22Rv1 (cell line): ENCODE results near the gene CACNB4.

Experiments
- H3K27ac ChIP-seq: fragments of 450-650 bp; 2 replicates; pipeline ENCODE4 v1.5.1; 2017
- ZFX ChIP-seq: fragments of 450-650 bp; IDR thresholded peaks from 2 replicates; pipeline ENCODE4 v1.6.1; 2017; ENCODE audit warnings: antibody characterized with exemption, borderline replicate concordance
- TF ChIP-seq, protein P1 (sequence below): fragments of 450-650 bp; IDR thresholded peaks from 2 replicates; pipeline ENCODE4 v1.5.1; 2017; ENCODE audit warnings: mild to moderate bottlenecking

Gene CACNB4

GRCh38 chr2:151869291-151869690 lies 229.6 kb downstream of the CACNB4 start:
- no peak for TF ChIP-seq ZFX
- TF ChIP-seq, protein P1, sequence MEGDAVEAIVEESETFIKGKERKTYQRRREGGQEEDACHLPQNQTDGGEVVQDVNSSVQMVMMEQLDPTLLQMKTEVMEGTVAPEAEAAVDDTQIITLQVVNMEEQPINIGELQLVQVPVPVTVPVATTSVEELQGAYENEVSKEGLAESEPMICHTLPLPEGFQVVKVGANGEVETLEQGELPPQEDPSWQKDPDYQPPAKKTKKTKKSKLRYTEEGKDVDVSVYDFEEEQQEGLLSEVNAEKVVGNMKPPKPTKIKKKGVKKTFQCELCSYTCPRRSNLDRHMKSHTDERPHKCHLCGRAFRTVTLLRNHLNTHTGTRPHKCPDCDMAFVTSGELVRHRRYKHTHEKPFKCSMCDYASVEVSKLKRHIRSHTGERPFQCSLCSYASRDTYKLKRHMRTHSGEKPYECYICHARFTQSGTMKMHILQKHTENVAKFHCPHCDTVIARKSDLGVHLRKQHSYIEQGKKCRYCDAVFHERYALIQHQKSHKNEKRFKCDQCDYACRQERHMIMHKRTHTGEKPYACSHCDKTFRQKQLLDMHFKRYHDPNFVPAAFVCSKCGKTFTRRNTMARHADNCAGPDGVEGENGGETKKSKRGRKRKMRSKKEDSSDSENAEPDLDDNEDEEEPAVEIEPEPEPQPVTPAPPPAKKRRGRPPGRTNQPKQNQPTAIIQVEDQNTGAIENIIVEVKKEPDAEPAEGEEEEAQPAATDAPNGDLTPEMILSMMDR, result no peak
- no peak overlapping the region for H3K27ac ChIP-seq

DNA sequence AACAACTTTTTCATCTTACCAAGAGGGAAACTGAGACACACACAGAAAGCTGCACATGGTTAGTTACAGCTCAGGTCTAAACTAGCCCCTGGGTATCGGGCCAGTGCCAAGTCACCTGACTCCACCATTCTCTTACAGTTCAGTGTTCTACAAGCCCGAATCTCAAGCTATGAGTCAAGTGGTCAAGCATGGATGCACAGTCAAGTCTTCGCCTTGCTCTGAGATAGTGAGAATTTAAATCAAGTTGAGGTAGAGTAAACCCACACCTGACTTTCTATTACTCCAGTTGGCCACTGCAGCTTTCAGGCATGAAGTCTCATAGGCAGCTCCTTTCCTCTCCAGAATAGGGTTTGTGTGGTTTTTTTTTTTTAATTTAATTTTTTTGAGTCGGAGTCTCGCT lies 236.1 kb downstream of the CACNB4 start:
- TF ChIP-seq, protein P1, result no peak
- no peak for TF ChIP-seq ZFX
- H3K27ac ChIP-seq, result no peak overlapping the region

GRCh38 chr2:151861174-151861573 lies 237.7 kb downstream of the CACNB4 start:
- no peak for TF ChIP-seq ZFX
- TF ChIP-seq, protein P1, result no peak
- H3K27ac ChIP-seq, result no peak overlapping the region

GRCh38 chr2:151860613-151861146 lies 238.2 kb downstream of the CACNB4 start:
- H3K27ac ChIP-seq, result no peak overlapping the region
- TF ChIP-seq, protein P1, result no peak
- no peak for TF ChIP-seq ZFX

GRCh38 chr2:151860210-151860609 lies 238.6 kb downstream of the CACNB4 start:
- H3K27ac ChIP-seq, result no peak overlapping the region
- no peak for TF ChIP-seq ZFX
- TF ChIP-seq, protein P1, result no peak

- TF ChIP-seq, protein P1, result no peak
- TF ChIP-seq ZFX, result no peak
- no peak overlapping the region for H3K27ac ChIP-seq
Observed at GRCh38 chr2:151857650-151858049, 241.2 kb downstream of the CACNB4 start.

- H3K27ac ChIP-seq, result no peak overlapping the region
- no peak for TF ChIP-seq ZFX
- TF ChIP-seq, protein P1, result no peak
Observed at GRCh38 chr2:151855111-151855510, 243.7 kb downstream of the CACNB4 start.
